H1 (cell line): ENCODE measurements around the gene GATB. TPM values are rescaled to one million over a fixed set of nuclear protein-coding genes. Genes with fewer than 3 reads are reported as not detected.

ENCODE experiments used
- BACH1 ChIP-seq: IDR thresholded peaks from 2 replicates; pipeline ENCODE4 v1.6.1; 2012; ENCODE audit warnings: low read length, improper control_type of control experiment
- polyA plus RNA-seq, 7 experiments: library from polyadenylated mRNA; depleted of rRNA in 3 of 7; stranded (reverse) in 5 of 7; unstranded in 2 of 7; fragments of >200 nt in 5 of 7; fragments of 200-250 nt in 2 of 7; gene quantifications; 1 replicate in 5 of 7; 2 replicates in 1 of 7; 4 replicates in 1 of 7; pipeline versions ENCODE4 v1.2.1 to v1.2.3, GENCODE V29; 2011 to 2013; ENCODE audit warnings: missing spikeins in 2 of 7, mixed read lengths in 2 of 7
- total RNA-seq: library from RNA; stranded (reverse); fragmentation: NEBNext Ultra II Directional; extraction: Animal tissue kit (Norgen Biotek cat#: 25700); gene quantifications from 2 replicates; pipeline ENCODE4 v1.2.1, GENCODE V29; 2021
- TF ChIP-seq, protein P1 (sequence below): IDR thresholded peaks from 2 replicates; pipeline ENCODE4 v1.6.1; 2011; ENCODE audit warnings: low read depth, mild to moderate bottlenecking, low read length; ENCODE audit not compliant: insufficient read depth

GATB gene
- total and polyA plus RNA-seq, 2 of the 8 experiments (the other 6 are each of a cell fraction or from before 2014, with no cell fraction given): 15.3 to 18.0 TPM

- TF ChIP-seq, protein P1, sequence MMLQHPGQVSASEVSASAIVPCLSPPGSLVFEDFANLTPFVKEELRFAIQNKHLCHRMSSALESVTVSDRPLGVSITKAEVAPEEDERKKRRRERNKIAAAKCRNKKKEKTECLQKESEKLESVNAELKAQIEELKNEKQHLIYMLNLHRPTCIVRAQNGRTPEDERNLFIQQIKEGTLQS: no peak
- no peak for TF ChIP-seq BACH1
Observed at GRCh38 chr4:151694961-151695720, 65.7 kb downstream of the GATB start (continued).
